GM12872 (cell line): Measurements from ENCODE around the gene SART1.

Source experiments
- TF ChIP-seq, protein P1 (sequence below): IDR thresholded peaks from 3 replicates; pipeline ENCODE4 v1.5.1; 2011; ENCODE audit warnings: low read depth, mild to moderate bottlenecking, low read length, moderate library complexity; ENCODE audit not compliant: insufficient read depth

Gene SART1

DNA sequence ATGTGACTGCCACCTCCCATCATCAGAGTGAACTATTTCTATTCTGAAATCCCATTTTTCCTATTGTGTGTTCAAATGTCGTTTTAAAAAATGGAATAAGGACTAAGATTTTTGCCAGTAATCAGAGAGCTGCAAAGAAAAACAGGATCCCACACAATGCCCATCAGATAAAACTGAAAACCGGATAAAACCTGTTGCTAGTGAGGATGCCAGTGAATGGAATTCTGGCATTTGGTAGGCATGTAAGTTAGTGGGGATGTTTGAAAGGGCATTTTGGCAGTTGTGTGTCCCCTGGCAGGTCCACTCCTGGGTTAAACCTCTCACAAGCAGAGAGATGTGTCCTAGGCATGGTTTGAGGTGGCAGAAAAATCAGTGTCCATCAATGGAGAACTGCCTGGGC is 36.1 kb upstream of the SART1 start:
- TF ChIP-seq, protein P1, sequence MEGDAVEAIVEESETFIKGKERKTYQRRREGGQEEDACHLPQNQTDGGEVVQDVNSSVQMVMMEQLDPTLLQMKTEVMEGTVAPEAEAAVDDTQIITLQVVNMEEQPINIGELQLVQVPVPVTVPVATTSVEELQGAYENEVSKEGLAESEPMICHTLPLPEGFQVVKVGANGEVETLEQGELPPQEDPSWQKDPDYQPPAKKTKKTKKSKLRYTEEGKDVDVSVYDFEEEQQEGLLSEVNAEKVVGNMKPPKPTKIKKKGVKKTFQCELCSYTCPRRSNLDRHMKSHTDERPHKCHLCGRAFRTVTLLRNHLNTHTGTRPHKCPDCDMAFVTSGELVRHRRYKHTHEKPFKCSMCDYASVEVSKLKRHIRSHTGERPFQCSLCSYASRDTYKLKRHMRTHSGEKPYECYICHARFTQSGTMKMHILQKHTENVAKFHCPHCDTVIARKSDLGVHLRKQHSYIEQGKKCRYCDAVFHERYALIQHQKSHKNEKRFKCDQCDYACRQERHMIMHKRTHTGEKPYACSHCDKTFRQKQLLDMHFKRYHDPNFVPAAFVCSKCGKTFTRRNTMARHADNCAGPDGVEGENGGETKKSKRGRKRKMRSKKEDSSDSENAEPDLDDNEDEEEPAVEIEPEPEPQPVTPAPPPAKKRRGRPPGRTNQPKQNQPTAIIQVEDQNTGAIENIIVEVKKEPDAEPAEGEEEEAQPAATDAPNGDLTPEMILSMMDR: no peak

DNA sequence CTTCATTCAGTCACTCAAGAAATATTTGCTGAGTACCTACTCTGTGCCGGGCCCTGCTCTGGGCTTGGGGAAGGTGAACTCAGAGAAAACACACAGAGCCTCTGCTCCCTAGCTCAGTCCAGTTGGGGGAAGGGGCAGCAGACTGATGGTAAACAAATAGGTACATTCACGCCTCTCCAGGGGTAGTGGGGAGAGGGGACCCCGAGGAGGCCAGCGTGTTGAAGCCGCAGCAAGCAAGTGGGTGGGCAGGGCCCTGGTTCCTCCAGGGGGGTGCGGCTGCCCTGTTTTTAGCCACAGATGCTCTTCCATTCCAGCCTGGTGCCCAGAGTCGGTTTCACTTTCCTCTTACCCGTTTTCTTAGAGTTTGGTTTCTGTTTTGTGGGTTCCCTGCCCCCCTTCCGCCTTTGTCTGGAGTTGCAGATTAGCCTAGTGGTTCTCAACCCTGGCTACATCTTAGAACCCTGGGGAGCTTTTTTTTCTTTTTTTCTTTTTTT is 33.6 kb upstream of the SART1 start:
- TF ChIP-seq, protein P1: no peak

DNA sequence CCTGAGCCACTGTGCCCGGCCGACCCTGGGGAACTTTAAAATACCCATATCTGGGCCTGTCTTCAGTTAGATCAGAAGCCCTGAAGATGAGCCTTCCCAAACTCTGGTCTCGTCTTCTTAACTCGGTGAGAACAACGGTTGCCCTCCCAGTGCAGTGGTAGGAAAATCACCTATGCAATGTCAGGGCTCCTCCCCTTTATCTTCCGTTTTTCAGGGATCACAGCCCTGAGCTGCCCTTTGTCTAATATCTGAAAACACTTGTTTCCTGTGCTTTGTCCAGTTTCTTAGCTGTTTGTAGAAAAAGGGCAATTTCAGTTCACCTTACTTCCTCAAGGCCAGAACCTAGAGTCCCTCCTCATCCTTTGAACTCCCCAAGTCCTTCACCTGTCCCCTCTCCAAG is 32.9 kb upstream of the SART1 start:
- TF ChIP-seq, protein P1: no peak

DNA sequence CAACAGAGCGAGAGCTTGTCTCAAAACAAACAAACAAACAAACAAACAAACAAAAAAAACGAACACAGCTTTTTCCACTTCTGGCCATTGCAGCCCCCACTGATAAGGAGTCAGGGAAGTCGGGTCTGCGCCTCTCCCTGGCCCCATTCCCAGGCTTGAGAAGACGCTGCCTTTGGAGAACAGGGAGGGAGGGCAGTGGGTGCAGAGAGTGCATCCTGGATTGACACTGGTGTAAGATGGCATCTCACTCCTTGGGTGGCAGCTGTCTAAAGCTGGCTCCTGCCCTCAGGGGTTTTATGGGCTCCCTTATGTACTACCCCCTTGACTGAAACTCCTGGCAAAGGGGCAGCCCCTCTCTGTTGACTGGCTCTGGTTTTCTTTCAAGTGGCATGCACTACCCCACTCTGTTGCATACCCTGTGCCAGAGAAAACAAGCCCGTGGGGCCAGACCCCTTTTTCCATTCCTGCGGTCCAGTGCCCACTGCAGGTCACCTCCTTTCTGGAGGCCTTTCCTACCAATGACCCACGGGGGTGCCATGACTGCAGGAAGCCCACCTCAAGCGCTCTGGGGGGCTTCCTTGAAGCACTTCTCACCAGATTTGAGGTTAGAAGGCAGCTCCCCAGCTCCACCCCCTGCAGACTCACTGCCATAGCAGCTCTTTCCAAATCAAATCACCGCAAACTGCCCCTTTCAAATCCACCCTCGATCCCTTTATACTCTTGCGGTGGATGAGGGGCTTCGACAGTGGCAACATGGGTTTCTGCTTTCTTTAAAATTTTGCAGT is 29.6 kb upstream of the SART1 start:
- TF ChIP-seq, protein P1: no peak

DNA sequence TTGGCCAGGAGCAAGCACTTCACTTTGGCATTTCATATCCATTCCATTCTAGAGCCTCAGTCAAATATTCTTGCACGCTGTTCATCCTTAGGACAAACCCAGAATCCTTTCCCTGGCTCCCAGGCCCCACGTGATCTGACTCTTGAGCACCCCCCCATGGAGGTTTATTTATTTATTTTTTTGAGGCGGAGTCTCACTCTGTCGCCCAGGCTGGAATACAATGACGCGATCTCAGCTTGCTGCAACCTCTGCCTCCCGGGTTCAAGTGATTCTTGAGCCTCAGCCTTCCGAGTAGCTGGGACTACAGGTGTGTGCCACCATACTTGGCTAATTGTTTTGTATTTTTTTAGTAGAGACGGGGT is 29.0 kb upstream of the SART1 start:
- TF ChIP-seq, protein P1: no peak

DNA sequence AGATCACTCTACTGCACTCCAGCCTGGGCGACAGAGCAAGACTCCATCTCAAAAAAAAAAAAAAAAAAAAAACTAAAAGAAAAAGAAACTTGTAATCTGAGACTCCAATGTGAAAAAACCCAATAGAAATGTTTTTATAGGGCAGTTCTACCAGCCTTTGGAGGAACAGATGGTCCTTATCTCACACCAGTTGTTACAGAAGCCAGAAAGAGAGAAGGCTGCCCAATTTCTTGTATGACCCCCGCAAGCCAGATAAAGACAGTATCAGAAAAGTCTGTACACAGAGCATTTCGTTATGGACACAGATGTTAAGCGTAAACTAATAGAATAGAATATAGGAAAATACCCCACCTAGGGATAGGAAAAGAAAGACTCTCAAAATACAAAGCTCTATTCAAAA is 27.5 kb upstream of the SART1 start:
- TF ChIP-seq, protein P1: no peak

DNA sequence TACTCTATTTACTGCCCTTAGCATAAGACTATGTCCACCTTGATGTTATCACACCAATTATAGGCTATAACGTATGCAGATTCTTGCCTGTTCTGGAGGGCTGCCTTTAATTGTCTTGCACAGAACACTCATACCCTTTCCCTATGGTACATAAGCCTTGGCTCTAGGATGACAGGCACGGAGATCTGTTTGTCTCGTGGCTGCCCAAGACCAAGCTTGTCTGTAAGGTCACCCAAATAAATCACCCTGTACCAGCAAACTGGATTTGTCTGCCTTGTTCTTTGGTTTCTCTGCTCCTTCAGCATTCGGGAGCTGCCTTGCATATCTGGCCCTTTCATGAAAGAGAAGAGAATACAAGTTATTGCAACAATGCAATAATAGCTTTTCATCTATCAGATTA is 23.8 kb upstream of the SART1 start:
- TF ChIP-seq, protein P1: no peak
